ENCODE measurements around the gene ARHGAP28. TPM values are rescaled to one million over a fixed set of nuclear protein-coding genes. Genes with fewer than 3 reads are reported as not detected.
"Not testable (repeated sequence)": the region's sequence is repeated elsewhere in the genome, so short reads cannot be mapped to it uniquely, and the experiment has no call there.

ARHGAP28 gene
- total RNA-seq, 3 donors from 2014 or later: 7.3 to 13.0 (median 10.8) TPM

GRCh38 chr18:6928359-6928758 is 198.8 kb downstream of the ARHGAP28 start:
- TF ChIP-seq CTCF (IDR thresholded peaks at IDR 0.05) (no peak), POLR2A (IDR thresholded peaks at IDR 0.05) (no peak), POLR2AphosphoS5 (IDR thresholded peaks at IDR 0.05) (no peak)
- Histone ChIP-seq H3K9me3 (no peaks in the 10 kb centered on the region), H3K4me3 (no peak overlapping the region), H3K27me3 (no peaks in the 10 kb centered on the region), H3K36me3 (no peaks in the 10 kb centered on the region), H3K27ac (no peak overlapping the region), H3K4me1 (no peaks in the 10 kb centered on the region)
- DNase-seq (ENCODE audit: low spot score in 2 of 2): no peak
- intact Hi-C loops (cut with DNase I; ENCODE audit: low total_unique reads): no loop called here

- no peak for DNase-seq (ENCODE audit: low spot score in 2 of 2)
- Histone ChIP-seq H3K9me3 (no peaks in the 10 kb centered on the region), H3K27me3 (no peaks in the 10 kb centered on the region), H3K27ac (no peak overlapping the region), H3K36me3 (no peaks in the 10 kb centered on the region), H3K4me1 (no peaks in the 10 kb centered on the region), H3K4me3 (no peak overlapping the region)
- no peak for TF ChIP-seq POLR2A (IDR thresholded peaks at IDR 0.05)
- TF ChIP-seq POLR2AphosphoS5 (IDR thresholded peaks at IDR 0.05): no peak
- TF ChIP-seq CTCF (IDR thresholded peaks at IDR 0.05): no peak
- intact Hi-C loops (cut with DNase I; ENCODE audit: low total_unique reads): no loop called here
Observed at GRCh38 chr18:6929370-6930102, 200.0 kb downstream of the ARHGAP28 start.

- H3K4me3 ChIP-seq: no peak overlapping the region
- TF ChIP-seq CTCF (IDR thresholded peaks at IDR 0.05) (no peak), POLR2AphosphoS5 (IDR thresholded peaks at IDR 0.05) (no peak), POLR2A (IDR thresholded peaks at IDR 0.05) (no peak)
Observed at GRCh38 chr18:6934859-6935258, 205.3 kb downstream of the ARHGAP28 start.

GRCh38 chr18:6938003-6938402 is 208.5 kb downstream of the ARHGAP28 start:
- no peaks in the 10 kb centered on the region for H3K4me1 ChIP-seq
- intact Hi-C loops (cut with DNase I; ENCODE audit: low total_unique reads): no loop called here
- no peak for DNase-seq (ENCODE audit: low spot score in 2 of 2)

More at GRCh38 chr18:6934859-6935258, 205.3 kb downstream of the ARHGAP28 start:
- Histone ChIP-seq H3K4me1 (no peaks in the 10 kb centered on the region), H3K27me3 (no peaks in the 10 kb centered on the region), H3K36me3 (no peaks in the 10 kb centered on the region), H3K9me3 (no peaks in the 10 kb centered on the region), H3K27ac (no peak overlapping the region)
- intact Hi-C loops (cut with DNase I; ENCODE audit: low total_unique reads): no loop called here
- no peak for DNase-seq (ENCODE audit: low spot score in 2 of 2)

GRCh38 chr18:6938403-6938802 is 208.9 kb downstream of the ARHGAP28 start:
- H3K27ac ChIP-seq: not testable (repeated sequence)

More at GRCh38 chr18:6938003-6938402, 208.5 kb downstream of the ARHGAP28 start:
- Histone ChIP-seq H3K36me3 (no peaks in the 10 kb centered on the region), H3K9me3 (no peaks in the 10 kb centered on the region), H3K4me3 (no peak overlapping the region), H3K27ac (no peak overlapping the region), H3K27me3 (no peaks in the 10 kb centered on the region)
- TF ChIP-seq POLR2A (IDR thresholded peaks at IDR 0.05): no peak
- no peak for TF ChIP-seq POLR2AphosphoS5 (IDR thresholded peaks at IDR 0.05)
- no peak for TF ChIP-seq CTCF (IDR thresholded peaks at IDR 0.05)

More at GRCh38 chr18:6938403-6938802, 208.9 kb downstream of the ARHGAP28 start:
- DNase-seq (ENCODE audit: low spot score in 2 of 2); H3K4me1 ChIP-seq; H3K36me3 ChIP-seq; H3K27me3 ChIP-seq; H3K9me3 ChIP-seq; H3K4me3 ChIP-seq; intact Hi-C loops (cut with DNase I; ENCODE audit: low total_unique reads): not testable (repeated sequence)
